HepG2 (cell line): Measurements from ENCODE around the gene KNL1. TPM values are rescaled to one million over a fixed set of nuclear protein-coding genes. Genes with fewer than 3 reads are reported as not detected.
A peak's percentile ranks its signal among the peaks of the same experiment; 100 is the strongest.

Experiments
- ASH2L ChIP-seq: fragments of 300-600, 200-600 bp; sonication (generic); IDR thresholded peaks from 2 replicates; pipeline ENCODE4 v1.7.0; 2017; ENCODE audit warnings: low read depth, mild to moderate bottlenecking, moderate library complexity, mixed read lengths, low read length; ENCODE audit not compliant: insufficient read length
- ATF7 ChIP-seq, 2 experiments: fragments of 450-650 bp in 1 of 2; sonication (generic) in 1 of 2; formaldehyde crosslinking in 1 of 2; IDR thresholded peaks; 2 replicates each; pipeline versions ENCODE4 v1.4.0 to v1.6.1; 2016 to 2020; ENCODE audit warnings: antibody characterized with exemption in 1 of 2, mild to moderate bottlenecking in 1 of 2, missing genetic modification reagents in 1 of 2
- CEBPB ChIP-seq: IDR thresholded peaks from 2 replicates; pipeline ENCODE4 v1.6.1; 2011; ENCODE audit warnings: low read depth, low read length, improper control_type of control experiment, borderline replicate concordance
- DRAP1 ChIP-seq: IDR thresholded peaks from 2 replicates; pipeline ENCODE4 v1.6.1; 2016; ENCODE audit warnings: missing genetic modification reagents, missing compliant biosample characterization
- GTF3A ChIP-seq: sonication (generic); formaldehyde crosslinking; conservative IDR thresholded peaks from 2 replicates; pipeline ENCODE4 v1.4.0; 2020; ENCODE audit warnings: mild to moderate bottlenecking, missing genetic modification reagents
- NFYB ChIP-seq: sonication (generic); formaldehyde crosslinking; IDR thresholded peaks from 2 replicates; pipeline ENCODE4 v1.4.0; 2020; ENCODE audit warnings: missing genetic modification reagents
- ZBTB2 ChIP-seq: sonication (generic); formaldehyde crosslinking; IDR thresholded peaks from 2 replicates; pipeline ENCODE4 v1.8.0; 2022; ENCODE audit warnings: low read depth, missing genetic modification reagents
- ZC3H4 ChIP-seq: sonication (generic); formaldehyde crosslinking; IDR thresholded peaks from 2 replicates; pipeline ENCODE4 v1.4.0; 2020; ENCODE audit warnings: missing genetic modification reagents, borderline replicate concordance
- ZNF101 ChIP-seq: sonication (generic); formaldehyde crosslinking; IDR thresholded peaks from 2 replicates; pipeline ENCODE4 v1.4.0; 2020; ENCODE audit warnings: mild to moderate bottlenecking, low read depth, missing genetic modification reagents, borderline replicate concordance
- ZNF224 ChIP-seq: sonication (generic); formaldehyde crosslinking; IDR thresholded peaks from 2 replicates; pipeline ENCODE4 v1.5.0; 2020; ENCODE audit warnings: mild to moderate bottlenecking, missing genetic modification reagents
- ZNF232 ChIP-seq: sonication (generic); formaldehyde crosslinking; IDR thresholded peaks from 2 replicates; pipeline ENCODE4 v1.4.0; 2020; ENCODE audit warnings: missing genetic modification reagents, borderline replicate concordance
- ZNF546 ChIP-seq: sonication (generic); formaldehyde crosslinking; conservative IDR thresholded peaks from 2 replicates; pipeline ENCODE4 v1.8.1; 2023; ENCODE audit warnings: mild to moderate bottlenecking, missing genetic modification reagents
- ZNF605 ChIP-seq: sonication (generic); formaldehyde crosslinking; IDR thresholded peaks from 2 replicates; pipeline ENCODE4 v1.8.0; 2022; ENCODE audit warnings: mild to moderate bottlenecking, missing genetic modification reagents
- ZNF619 ChIP-seq: sonication (generic); formaldehyde crosslinking; IDR thresholded peaks from 2 replicates; pipeline ENCODE4 v1.4.0; 2020; ENCODE audit warnings: mild to moderate bottlenecking, missing genetic modification reagents
- ZNF713 ChIP-seq: sonication (generic); formaldehyde crosslinking; IDR thresholded peaks from 2 replicates; pipeline ENCODE4 v1.4.0; 2020; ENCODE audit warnings: mild to moderate bottlenecking, missing genetic modification reagents
- ZNF83 ChIP-seq: sonication (generic); formaldehyde crosslinking; IDR thresholded peaks from 2 replicates; pipeline ENCODE4 v1.4.0; 2020; ENCODE audit warnings: missing genetic modification reagents, mild to moderate bottlenecking, borderline replicate concordance
- ZSCAN31 ChIP-seq: sonication (generic); formaldehyde crosslinking; IDR thresholded peaks from 2 replicates; pipeline ENCODE4 v1.5.0; 2020; ENCODE audit warnings: low read depth, mild to moderate bottlenecking, missing genetic modification reagents
- polyA plus RNA-seq, 8 experiments: library from polyadenylated mRNA; depleted of rRNA in 3 of 8; stranded (reverse) in 7 of 8; unstranded in 1 of 8; fragments of >200 nt; fragmentation: Illumina TruSeq in 4 of 8; extraction: Trizol in 4 of 8; gene quantifications; 2 replicates each; pipeline versions ENCODE4 v1.2.1 to v1.2.3, GENCODE V29; 2011 to 2016; ENCODE audit warnings: low read depth in 4 of 8, missing spikeins in 1 of 8, mixed read lengths in 1 of 8; ENCODE audit not compliant: insufficient read depth in 1 of 8
- total RNA-seq, 5 experiments: library from RNA; depleted of rRNA; stranded (reverse); fragments of >200 nt; fragmentation: Illumina TruSeq; extraction: Trizol; gene quantifications; 2 replicates each; pipeline ENCODE4 v1.2.3, GENCODE V29; 2016; ENCODE audit warnings: low read depth in 1 of 5
- TF ChIP-seq, protein P1 (sequence below): sonication (generic); formaldehyde crosslinking; IDR thresholded peaks from 2 replicates; pipeline ENCODE4 v1.4.0; 2020; ENCODE audit warnings: missing genetic modification reagents, borderline replicate concordance
- TF ChIP-seq, protein P2 (sequence below): sonication (generic); formaldehyde crosslinking; conservative IDR thresholded peaks from 2 replicates; pipeline ENCODE4 v1.8.0; 2022; ENCODE audit warnings: low read depth, missing genetic modification reagents
- TF ChIP-seq, protein P3 (sequence below): sonication (generic); formaldehyde crosslinking; IDR thresholded peaks from 2 replicates; pipeline ENCODE4 v1.5.0; 2020; ENCODE audit warnings: missing genetic modification reagents
- TF ChIP-seq, protein P4 (sequence below): sonication (generic); formaldehyde crosslinking; IDR thresholded peaks from 2 replicates; pipeline ENCODE4 v1.5.0; 2020; ENCODE audit warnings: missing genetic modification reagents

The KNL1 gene
- total and polyA plus RNA-seq, 2 of the 13 experiments (the other 11 are each of a cell fraction or from before 2014, with no cell fraction given), result 8.0 to 21.4 TPM

DNA sequence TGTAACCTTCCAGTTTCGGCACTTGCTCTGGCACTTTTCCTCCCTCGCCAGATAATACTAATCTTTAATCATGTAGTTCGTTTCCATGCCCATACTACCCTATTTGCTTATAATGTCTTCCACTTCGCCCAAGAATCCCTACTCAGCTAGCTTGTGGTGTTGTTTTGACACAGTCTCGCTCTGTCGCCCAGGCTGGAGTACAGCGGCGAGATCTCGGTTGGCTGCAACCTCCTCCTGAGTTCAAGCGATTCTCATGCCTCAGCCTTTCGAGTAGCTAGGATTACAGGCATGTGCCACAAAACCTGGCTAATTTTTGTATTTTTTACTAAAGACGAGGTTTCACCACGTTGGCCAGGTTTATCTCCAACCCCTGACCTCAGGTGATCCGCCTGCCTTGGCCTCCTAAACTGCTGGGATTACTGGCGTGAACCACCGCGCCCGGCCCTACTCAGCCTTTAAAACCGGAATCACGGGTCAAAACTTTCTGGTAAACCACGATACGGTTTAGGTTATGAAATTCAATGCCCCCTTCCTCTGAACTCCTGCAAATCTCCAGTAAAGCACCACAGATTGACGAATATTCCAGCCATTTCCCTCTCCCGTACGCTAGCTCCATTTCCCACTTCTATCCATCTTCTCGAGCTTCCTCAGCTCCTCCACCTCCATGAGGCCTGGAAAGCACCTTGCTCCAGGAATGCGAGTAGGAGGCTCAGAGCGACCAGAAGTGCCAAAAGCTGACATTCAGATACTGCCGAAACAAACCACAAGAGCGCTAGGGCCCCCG lies 100.0 kb downstream of the KNL1 start (continued):
- TF ChIP-seq, protein P1, sequence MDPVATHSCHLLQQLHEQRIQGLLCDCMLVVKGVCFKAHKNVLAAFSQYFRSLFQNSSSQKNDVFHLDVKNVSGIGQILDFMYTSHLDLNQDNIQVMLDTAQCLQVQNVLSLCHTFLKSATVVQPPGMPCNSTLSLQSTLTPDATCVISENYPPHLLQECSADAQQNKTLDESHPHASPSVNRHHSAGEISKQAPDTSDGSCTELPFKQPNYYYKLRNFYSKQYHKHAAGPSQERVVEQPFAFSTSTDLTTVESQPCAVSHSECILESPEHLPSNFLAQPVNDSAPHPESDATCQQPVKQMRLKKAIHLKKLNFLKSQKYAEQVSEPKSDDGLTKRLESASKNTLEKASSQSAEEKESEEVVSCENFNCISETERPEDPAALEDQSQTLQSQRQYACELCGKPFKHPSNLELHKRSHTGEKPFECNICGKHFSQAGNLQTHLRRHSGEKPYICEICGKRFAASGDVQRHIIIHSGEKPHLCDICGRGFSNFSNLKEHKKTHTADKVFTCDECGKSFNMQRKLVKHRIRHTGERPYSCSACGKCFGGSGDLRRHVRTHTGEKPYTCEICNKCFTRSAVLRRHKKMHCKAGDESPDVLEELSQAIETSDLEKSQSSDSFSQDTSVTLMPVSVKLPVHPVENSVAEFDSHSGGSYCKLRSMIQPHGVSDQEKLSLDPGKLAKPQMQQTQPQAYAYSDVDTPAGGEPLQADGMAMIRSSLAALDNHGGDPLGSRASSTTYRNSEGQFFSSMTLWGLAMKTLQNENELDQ (CRISPR knock-in tag), result no peak
- TF ChIP-seq ZNF546 (no peak), CEBPB (no peak), ASH2L (peak; percentile 61), ZBTB2 (no peak), ZNF101 (CRISPR knock-in tag) (no peak), ZNF232 (CRISPR knock-in tag) (0 out of 2 replicates have a peak, but pooled peaks have one; percentile 13), NFYB (no peak), ATF7 (IDR thresholded peaks at IDR 0.05) (no peak), ATF7 (CRISPR knock-in tag; IDR thresholded peaks at IDR 0.05) (no peak), ZNF619 (CRISPR knock-in tag) (no peak), ZNF713 (CRISPR knock-in tag) (no peak), DRAP1 (CRISPR knock-in tag) (no peak), ZNF224 (CRISPR knock-in tag) (0 out of 2 replicates have a peak, but pooled peaks have one; percentile 11), ZNF83 (CRISPR knock-in tag) (no peak), GTF3A (no peak), ZC3H4 (CRISPR knock-in tag) (no peak), ZSCAN31 (CRISPR knock-in tag) (0 out of 2 replicates have a peak, but pooled peaks have one; percentile 11), ZNF605 (no peak; the same call in 1 of the 2 replicates)
- TF ChIP-seq, protein P2, sequence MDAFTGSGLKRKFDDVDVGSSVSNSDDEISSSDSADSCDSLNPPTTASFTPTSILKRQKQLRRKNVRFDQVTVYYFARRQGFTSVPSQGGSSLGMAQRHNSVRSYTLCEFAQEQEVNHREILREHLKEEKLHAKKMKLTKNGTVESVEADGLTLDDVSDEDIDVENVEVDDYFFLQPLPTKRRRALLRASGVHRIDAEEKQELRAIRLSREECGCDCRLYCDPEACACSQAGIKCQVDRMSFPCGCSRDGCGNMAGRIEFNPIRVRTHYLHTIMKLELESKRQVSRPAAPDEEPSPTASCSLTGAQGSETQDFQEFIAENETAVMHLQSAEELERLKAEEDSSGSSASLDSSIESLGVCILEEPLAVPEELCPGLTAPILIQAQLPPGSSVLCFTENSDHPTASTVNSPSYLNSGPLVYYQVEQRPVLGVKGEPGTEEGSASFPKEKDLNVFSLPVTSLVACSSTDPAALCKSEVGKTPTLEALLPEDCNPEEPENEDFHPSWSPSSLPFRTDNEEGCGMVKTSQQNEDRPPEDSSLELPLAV (CRISPR knock-in tag), result no peak
- TF ChIP-seq, protein P3, sequence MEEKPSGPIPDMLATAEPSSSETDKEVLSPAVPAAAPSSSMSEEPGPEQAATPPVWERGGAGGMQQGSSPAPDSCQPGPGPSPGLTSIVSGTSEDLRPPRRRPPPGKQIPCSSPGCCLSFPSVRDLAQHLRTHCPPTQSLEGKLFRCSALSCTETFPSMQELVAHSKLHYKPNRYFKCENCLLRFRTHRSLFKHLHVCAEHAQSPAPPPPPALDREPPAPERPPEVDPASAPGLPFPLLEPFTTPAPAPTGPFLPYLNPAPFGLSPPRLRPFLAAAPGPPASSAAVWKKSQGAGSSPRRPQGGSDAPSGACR (CRISPR knock-in tag), result no peak
- TF ChIP-seq, protein P4, sequence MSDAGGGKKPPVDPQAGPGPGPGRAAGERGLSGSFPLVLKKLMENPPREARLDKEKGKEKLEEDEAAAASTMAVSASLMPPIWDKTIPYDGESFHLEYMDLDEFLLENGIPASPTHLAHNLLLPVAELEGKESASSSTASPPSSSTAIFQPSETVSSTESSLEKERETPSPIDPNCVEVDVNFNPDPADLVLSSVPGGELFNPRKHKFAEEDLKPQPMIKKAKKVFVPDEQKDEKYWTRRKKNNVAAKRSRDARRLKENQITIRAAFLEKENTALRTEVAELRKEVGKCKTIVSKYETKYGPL (CRISPR knock-in tag), result no peak
